Liver (tissue), 3 donors: ENCODE results near the gene NGFR.

Source experiments
- CTCF ChIP-seq: fragments of 150-350 bp; IDR thresholded peaks from 2 replicates; pipeline ENCODE4 v1.5.1; 2017; ENCODE audit warnings: improper control_type of control experiment, low read depth, low read length; ENCODE audit not compliant: missing input control
- EGR1 ChIP-seq, 2 donors: IDR thresholded peaks; 2 replicates each; pipeline ENCODE4 v1.6.1; 2016 to 2018; ENCODE audit warnings: antibody characterized with exemption in 2 of 2, low read depth in 2 of 2
- GABPA ChIP-seq, 2 donors: IDR thresholded peaks in 1 of 2; conservative IDR thresholded peaks in 1 of 2; 2 replicates each; pipeline ENCODE4 v1.6.1; 2016; ENCODE audit warnings: antibody characterized with exemption in 2 of 2, mild to moderate bottlenecking in 1 of 2, moderate library complexity in 1 of 2
- HNF4A ChIP-seq, 2 donors: conservative IDR thresholded peaks; 2 replicates each; pipeline ENCODE4 v1.6.1; 2016; ENCODE audit warnings: antibody characterized with exemption in 2 of 2, mild to moderate bottlenecking in 2 of 2
- HNF4G ChIP-seq: IDR thresholded peaks from 2 replicates; pipeline ENCODE4 v1.6.1; 2016; ENCODE audit warnings: antibody characterized with exemption
- JUND ChIP-seq, 2 donors: IDR thresholded peaks; 2 replicates each; pipeline ENCODE4 v1.6.1; 2016; ENCODE audit warnings: antibody characterized with exemption in 2 of 2
- MAX ChIP-seq: IDR thresholded peaks from 2 replicates; pipeline ENCODE4 v1.6.1; 2016; ENCODE audit warnings: antibody characterized with exemption
- RAD21 ChIP-seq, 2 donors: IDR thresholded peaks; 2 replicates each; pipeline ENCODE4 v1.6.1; 2016; ENCODE audit warnings: antibody characterized with exemption in 2 of 2, mild to moderate bottlenecking in 2 of 2
- REST ChIP-seq: IDR thresholded peaks from 2 replicates; pipeline ENCODE4 v1.6.1; 2016; ENCODE audit warnings: antibody characterized with exemption, mild to moderate bottlenecking
- SP1 ChIP-seq: IDR thresholded peaks from 2 replicates; pipeline ENCODE4 v1.6.1; 2018; ENCODE audit warnings: antibody characterized with exemption, mild to moderate bottlenecking
- TAF1 ChIP-seq: conservative IDR thresholded peaks from 2 replicates; pipeline ENCODE4 v1.6.1; 2016; ENCODE audit warnings: antibody characterized with exemption, mild to moderate bottlenecking
- YY1 ChIP-seq: IDR thresholded peaks from 2 replicates; pipeline ENCODE4 v1.6.1; 2016; ENCODE audit warnings: antibody characterized with exemption, mild to moderate bottlenecking
- TF ChIP-seq, protein P1 (sequence below): IDR thresholded peaks from 2 replicates; pipeline ENCODE4 v1.6.1; 2016; ENCODE audit warnings: antibody characterized with exemption
- TF ChIP-seq, protein P2 (sequence below): IDR thresholded peaks from 2 replicates; pipeline ENCODE4 v1.6.1; 2016; ENCODE audit warnings: antibody characterized with exemption
- donor health status: healthy.
- donor health status: healthy.

DNA sequence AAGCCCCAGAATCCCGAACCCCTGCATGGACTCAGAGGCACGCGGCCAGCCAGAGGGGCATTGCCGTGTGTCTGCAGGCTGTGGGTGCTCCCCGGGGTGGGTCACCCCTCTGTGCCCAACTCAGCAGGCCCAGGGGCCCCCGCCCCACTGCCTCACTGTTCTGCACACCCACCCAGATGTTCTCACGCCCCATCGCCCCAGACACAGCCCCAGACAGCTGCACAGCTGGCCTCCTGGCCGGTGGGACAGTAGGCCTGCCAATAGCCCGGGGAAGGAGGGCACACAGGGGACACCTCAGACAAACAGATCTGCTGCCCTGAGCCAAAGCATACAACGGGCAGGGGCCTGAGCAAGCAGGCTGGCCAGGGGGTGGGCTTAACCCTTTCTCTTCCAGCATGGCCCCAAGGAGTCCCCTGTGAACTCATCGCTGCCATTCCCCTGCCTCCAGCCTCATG lies 53.0 kb downstream of the NGFR start:
- TF ChIP-seq CTCF (no peak), RAD21 (IDR thresholded peaks at IDR 0.05) (no peak), SP1 (no peak), JUND (IDR thresholded peaks at IDR 0.05) (no peak), MAX (no peak), TAF1 (no peak), REST (no peak), EGR1 (IDR thresholded peaks at IDR 0.05; ENCODE audit: low read depth in 2 of 2) (no peak), GABPA (IDR thresholded peaks at IDR 0.05 in 1 of 2, conservative IDR thresholded peaks at IDR 0.05 in 1 of 2) (no peak), HNF4A (conservative IDR thresholded peaks at IDR 0.05) (no peak), YY1 (no peak), HNF4G (no peak)
- TF ChIP-seq, protein P1, sequence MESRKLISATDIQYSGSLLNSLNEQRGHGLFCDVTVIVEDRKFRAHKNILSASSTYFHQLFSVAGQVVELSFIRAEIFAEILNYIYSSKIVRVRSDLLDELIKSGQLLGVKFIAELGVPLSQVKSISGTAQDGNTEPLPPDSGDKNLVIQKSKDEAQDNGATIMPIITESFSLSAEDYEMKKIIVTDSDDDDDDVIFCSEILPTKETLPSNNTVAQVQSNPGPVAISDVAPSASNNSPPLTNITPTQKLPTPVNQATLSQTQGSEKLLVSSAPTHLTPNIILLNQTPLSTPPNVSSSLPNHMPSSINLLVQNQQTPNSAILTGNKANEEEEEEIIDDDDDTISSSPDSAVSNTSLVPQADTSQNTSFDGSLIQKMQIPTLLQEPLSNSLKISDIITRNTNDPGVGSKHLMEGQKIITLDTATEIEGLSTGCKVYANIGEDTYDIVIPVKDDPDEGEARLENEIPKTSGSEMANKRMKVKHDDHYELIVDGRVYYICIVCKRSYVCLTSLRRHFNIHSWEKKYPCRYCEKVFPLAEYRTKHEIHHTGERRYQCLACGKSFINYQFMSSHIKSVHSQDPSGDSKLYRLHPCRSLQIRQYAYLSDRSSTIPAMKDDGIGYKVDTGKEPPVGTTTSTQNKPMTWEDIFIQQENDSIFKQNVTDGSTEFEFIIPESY = no peak
- TF ChIP-seq, protein P2, sequence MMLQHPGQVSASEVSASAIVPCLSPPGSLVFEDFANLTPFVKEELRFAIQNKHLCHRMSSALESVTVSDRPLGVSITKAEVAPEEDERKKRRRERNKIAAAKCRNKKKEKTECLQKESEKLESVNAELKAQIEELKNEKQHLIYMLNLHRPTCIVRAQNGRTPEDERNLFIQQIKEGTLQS = no peak
